HT1080 (cell line): ENCODE data around the gene SPECC1L. TPM values are rescaled to one million over a fixed set of nuclear protein-coding genes. Genes with fewer than 3 reads are reported as not detected.

Experiments used
- DNase-seq: peaks from one replicate; pipeline ENCODE4 v3.0.0-alpha.2; 2015; ENCODE audit warnings: low read depth
- total RNA-seq: library from RNA; depleted of rRNA; stranded (reverse); fragments of >200 nt; shearing (Covaris generic); gene quantifications from 2 replicates; pipeline ENCODE4 v1.2.3, GENCODE V29; 2014

The SPECC1L gene
- total RNA-seq, 1 experiment from 2014 or later: 28.5 TPM

- no peak for DNase-seq
Measured at GRCh38 chr22:24440718-24441405, 170.2 kb downstream of the SPECC1L start.

GRCh38 chr22:24441406-24442351 is 171.0 kb downstream of the SPECC1L start:
- no peak for DNase-seq

GRCh38 chr22:24442352-24442744 is 171.7 kb downstream of the SPECC1L start:
- DNase-seq: no peak

- no peak for DNase-seq
Measured at GRCh38 chr22:24443668-24444067, 173.0 kb downstream of the SPECC1L start.

- no peak for DNase-seq
Measured at GRCh38 chr22:24444251-24444650, 173.6 kb downstream of the SPECC1L start.

GRCh38 chr22:24444729-24445466 is 174.3 kb downstream of the SPECC1L start:
- no peak for DNase-seq

GRCh38 chr22:24445481-24446259 is 175.0 kb downstream of the SPECC1L start:
- DNase-seq: peak; percentile 41

- no peak for DNase-seq
Measured at GRCh38 chr22:24446260-24446611, 175.6 kb downstream of the SPECC1L start.

- no peak for DNase-seq
Measured at GRCh38 chr22:24450610-24451009, 180.0 kb downstream of the SPECC1L start.

GRCh38 chr22:24451162-24451561 is 180.5 kb downstream of the SPECC1L start:
- no peak for DNase-seq

- no peak for DNase-seq
Measured at GRCh38 chr22:24453853-24454252, 183.2 kb downstream of the SPECC1L start.

GRCh38 chr22:24455039-24455438 is 184.4 kb downstream of the SPECC1L start:
- DNase-seq: no peak

- no peak for DNase-seq
Measured at GRCh38 chr22:24455751-24456426, 185.3 kb downstream of the SPECC1L start.

GRCh38 chr22:24457894-24458420 is 187.3 kb downstream of the SPECC1L start:
- DNase-seq: no peak

- no peak for DNase-seq
Measured at GRCh38 chr22:24459911-24460310, 189.3 kb downstream of the SPECC1L start.

- no peak for DNase-seq
Measured at GRCh38 chr22:24460418-24461089, 189.9 kb downstream of the SPECC1L start.

GRCh38 chr22:24463071-24463760 is 192.6 kb downstream of the SPECC1L start:
- no peak for DNase-seq

- DNase-seq: peak; percentile 56
Measured at GRCh38 chr22:24465566-24465965, 194.9 kb downstream of the SPECC1L start.

- DNase-seq: no peak
Measured at GRCh38 chr22:24465975-24466374, 195.3 kb downstream of the SPECC1L start.
